GM18868 (cell line): ENCODE results near the gene SLC25A38.
A peak's percentile ranks its signal among the peaks of the same experiment; 100 is the strongest.
"Not testable (repeated sequence)": the region's sequence is repeated elsewhere in the genome, so short reads cannot be mapped to it uniquely, and the experiment has no call there.

ENCODE experiments used
- ATAC-seq: cut with Tn5 transposase; IDR thresholded peaks from one replicate; pipeline ENCODE4 v1.9.1; 2021; ENCODE audit warnings: mild to moderate bottlenecking, moderate library complexity; ENCODE audit not compliant: unreplicated experiment

The SLC25A38 gene

DNA sequence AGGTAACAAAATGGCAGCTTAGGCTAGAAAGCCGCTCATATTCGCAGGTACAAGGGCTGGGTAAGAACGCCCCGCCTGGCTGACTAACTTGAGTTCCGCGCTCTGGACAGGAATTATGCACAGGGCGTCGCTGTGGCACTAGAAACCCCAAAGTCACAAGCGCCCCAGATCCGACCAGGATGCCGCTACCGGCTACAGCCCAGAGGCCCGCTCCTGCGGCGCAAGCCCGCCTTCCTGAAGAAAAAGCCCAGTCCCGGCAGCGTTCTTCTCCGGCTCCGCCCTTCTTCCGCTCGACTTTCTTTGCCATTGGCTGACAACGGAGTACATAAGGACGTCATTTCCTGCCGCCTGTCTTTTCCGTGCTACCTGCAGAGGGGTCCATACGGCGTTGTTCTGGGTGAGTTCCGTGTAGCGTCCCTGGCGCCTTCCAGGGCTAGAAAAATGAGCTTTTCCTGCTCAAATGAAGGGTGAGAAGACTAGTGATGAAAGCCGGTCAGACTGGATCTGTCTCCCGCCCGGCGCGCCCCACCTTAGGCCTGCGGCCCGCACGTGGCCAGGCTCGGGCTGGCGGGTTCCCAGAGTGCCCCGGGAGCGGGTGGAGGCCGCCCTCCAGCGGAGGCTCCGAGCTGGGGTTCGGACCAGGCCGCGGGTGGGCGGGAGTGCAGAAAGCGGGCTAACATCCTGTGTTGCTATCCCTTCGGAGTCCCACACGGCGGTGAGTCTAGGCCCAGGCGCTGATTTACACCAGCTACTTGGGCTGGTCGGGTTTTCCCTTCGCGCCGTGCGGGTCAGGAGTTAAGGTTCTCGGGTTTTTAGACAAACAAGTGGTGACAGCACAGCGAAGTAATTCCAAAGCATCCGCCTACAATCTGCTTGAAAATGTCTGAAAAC, 23.4 kb downstream of the SLC25A38 start, which contains the start of gene RPSA:
Gene RPSA (plus strand): TSS at position 353 of the 891 bp plus-strand sequence. CDS start 934 bp downstream, outside the sequence.
- peak; percentile 92 for ATAC-seq

DNA sequence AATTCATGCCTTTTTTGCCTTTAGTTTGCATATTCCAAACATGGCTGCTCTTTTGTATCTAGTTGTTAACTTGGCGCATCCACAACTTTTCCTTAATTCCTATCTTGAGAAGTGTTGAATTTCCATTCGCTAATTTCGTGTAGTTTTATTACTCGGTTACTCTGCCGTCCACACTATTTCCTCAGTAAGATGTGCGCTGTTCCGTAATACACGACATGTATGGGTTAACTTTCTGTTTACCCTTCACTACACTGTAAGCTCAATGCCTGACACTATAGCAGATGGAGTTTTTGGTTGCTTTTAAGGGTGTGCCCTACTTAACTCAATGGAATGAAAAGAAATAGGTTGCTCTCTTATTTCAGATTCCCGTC, 24.1 kb downstream of the SLC25A38 start:
- no peak for ATAC-seq

DNA sequence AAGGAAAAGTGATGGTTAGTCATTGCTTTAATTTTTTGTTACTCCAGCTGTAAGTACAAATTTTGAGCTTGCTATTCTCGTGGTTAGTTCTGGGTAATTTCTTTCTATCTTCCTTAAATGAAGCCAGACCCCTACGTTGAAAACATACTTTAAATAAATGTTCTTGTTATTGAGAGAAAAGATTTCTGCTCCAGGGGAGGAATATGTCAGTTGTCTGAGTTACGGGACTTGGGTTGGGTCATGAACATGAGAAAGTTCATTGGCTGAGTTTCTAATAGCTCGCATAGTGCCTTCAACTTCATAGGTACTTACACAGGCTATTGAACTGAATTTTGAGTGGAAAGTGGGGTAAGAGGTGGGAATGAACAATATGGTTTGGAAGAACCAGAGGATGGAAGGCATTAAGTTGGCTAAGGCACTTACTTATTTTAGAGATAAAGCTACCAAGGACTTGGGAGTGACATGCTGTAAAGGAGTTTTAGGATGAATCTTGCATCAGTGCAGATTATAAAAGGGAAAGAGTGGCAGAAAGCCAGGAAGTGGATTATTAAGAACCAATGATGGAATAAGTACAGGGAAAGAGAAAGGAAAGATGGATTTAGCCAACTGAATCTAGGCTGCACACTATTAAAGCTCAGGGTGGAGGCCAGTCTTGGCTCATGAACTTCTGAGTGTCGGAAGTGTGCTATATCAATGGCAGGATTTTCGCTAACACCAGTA, 24.8 kb downstream of the SLC25A38 start:
- ATAC-seq: no peak

DNA sequence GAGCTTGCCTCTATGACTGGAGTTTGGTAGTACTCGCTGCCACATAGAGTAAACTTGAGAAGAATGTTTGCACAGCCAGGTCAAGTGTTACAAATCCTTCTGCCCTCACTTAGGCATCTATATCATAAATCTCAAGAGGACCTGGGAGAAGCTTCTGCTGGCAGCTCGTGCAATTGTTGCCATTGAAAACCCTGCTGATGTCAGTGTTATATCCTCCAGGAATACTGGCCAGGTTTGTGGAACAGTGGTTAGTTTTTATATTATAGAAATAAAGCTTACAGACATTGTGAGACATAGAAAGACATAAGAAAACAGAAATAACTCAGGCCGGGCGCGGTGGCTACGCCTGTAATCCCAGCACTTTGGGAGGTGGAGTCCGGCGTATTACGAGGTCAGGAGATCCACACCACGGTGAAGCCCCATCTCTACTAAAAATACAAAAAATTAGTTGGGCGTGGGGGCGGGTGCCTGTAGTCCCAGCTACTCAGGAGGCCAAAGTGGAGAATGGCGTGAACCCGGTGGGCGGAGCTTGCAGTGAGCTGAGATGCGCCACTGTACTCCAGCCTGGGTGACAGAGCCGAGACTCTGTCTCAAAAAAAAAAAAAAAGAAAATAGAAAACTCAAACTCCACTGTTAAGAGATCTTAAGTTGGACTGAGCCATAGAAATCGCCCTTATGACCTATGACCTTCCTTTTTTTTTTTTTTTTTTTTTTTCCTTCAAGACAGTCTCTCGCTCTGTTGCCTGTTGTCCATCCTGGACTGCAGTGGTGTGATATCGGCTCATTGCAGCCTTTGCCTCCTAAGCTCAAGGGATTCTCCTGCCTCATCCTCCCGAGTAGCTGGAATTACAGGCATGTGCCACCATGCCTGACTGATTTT, 25.6 kb downstream of the SLC25A38 start:
- ATAC-seq: no peak

DNA sequence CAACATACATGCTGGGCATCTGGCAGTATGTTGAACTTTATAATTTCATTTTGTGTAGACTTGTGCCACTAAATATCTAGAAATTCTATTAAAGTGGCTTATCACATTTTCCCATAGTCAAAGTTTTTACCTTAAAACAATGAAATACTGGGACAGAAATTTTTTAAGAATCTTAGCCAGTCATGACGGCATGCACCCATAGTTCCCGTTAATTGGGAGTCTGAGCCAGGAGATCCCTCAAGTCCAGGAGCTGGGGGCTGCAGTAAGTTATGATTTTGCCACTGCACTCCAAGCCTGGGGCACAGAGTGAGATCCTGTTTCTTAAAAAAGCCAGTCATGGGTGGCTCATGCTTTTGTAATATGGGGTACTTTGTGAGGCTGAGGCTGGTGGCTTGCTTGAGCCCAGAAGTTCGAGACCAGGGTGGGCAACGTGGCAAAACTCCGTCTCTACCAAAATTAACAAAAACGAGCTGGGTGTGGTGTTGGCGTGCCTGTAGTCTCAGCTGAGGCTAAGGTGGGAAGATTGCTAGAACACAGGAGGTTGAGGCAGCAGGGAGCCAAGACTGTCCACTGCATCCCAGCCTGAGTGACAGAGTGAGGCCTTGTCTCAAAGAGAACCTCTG, 26.5 kb downstream of the SLC25A38 start:
- no peak for ATAC-seq

DNA sequence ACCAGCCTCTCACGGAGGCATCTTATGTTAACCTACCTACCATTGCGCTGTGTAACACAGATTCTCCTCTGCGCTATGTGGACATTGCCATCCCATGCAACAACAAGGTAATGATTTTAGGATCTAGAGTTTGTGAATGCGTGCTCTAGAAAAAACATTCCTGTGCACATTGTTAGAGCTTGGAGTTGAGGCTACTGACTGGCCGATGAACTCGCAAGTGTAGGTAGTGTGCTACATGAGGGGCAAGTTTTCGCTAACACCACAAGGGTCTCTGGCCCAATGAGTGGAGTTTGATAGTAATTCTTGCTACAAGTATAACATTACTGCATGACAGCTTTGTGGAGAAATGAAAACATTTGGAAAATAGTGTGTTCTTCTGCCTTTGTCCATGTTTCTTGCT, 27.7 kb downstream of the SLC25A38 start:
- no peak for ATAC-seq

DNA sequence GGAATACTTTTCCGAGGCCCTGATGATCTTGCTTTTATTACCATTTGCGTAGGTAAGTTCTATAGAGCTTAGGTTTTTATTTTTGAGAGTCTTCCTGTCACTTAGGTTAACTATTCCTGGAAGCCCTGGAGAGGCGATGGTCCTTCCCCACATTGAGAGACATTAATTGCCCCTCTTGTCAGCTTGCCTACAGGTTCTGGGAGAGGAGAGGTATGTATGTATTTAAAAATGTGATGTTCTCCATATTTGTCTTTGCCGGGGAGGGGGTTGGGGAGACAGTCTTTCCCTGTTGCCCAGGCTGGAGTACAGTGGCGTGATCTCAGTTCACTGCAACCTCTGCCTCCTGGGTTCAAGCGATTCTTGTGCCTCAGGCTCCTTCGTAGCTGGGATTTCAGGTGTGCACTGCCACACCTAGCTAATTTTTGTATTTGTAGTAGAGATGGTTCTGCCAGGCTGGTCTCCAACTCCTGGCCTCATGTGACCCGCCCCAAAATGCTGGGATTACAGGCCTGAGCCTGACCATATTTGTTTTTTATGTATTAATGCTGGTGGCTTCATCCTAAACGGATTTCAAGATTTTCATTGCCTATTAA, 29.6 kb downstream of the SLC25A38 start:
- no peak for ATAC-seq

DNA sequence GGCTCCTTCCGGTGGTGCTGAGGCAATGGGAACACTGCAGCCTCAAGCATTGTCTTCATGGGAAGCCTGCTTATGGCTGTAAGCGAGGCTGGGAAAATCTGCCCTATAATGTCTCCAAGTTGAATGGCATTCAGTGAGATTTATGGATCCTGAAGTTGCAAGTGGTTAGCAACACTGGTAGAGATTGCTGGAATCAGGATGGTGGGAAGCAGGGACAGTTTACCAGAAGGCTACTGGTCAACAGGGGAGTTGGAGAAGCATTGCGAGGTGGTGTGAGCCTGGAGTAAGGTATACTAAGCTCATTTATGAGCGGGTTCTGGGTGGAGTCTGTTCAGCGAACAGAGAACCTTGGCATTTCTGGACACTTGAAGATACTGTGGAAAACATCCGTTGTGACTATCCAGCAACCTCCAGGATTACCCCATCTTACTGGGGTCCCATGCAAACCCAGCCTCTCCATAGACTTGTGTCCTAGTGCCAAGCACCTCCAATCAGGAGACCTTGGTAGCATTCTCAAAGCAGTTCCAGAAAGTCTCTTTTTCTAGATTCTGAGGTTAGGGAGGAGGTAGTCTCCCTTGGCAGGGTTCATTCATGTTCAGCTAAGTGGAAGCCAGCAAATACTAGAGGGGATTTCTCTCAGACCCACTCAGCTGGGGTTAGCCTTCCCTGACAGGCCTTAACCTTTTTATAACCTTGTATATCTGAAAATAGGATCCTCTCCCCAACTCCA, 30.7 kb downstream of the SLC25A38 start:
- ATAC-seq: no peak

DNA sequence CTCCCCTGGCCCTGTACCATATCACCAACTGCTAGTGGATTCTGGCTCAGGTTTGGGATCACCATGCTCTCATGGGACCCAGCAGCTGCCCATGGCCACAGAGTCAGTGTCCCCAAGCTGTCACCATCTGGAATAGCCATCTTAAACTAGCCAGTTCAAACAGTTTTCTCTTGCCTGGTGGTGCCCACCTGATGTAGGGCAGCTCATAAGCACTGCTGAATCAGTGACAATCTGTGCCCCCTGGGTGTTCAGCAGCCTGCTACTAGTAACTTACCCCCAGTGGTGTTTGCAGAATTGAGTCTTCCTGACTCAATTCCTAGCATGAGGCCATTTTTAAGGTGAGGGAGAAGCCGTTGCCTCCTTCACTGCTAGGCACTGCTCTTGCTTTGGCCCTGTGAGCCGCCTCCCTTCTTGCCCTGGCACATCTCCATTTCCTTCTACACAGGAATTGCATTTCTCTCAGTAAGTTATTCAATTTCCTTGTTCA, 31.3 kb downstream of the SLC25A38 start:
- no peak for ATAC-seq

DNA sequence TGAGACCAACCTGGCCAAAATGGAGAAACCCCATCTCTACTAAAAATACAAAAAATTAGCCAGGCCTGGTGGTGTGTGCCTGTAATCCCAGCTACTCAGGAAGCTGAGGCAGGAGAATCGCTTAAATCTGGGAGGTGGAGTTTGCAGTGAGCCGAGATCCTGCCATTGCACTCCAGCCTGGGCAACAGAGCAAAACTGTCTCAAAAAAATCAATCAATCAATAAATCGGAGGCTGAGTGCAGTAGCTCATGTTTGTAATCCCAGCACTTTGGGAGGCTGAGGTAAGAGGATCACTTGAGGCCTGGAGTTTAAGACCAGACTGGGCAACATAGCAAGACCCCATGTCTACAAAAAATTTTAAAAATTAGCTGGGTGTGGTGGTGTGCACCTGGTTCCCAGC, 32.1 kb downstream of the SLC25A38 start:
- not testable (repeated sequence) for ATAC-seq

DNA sequence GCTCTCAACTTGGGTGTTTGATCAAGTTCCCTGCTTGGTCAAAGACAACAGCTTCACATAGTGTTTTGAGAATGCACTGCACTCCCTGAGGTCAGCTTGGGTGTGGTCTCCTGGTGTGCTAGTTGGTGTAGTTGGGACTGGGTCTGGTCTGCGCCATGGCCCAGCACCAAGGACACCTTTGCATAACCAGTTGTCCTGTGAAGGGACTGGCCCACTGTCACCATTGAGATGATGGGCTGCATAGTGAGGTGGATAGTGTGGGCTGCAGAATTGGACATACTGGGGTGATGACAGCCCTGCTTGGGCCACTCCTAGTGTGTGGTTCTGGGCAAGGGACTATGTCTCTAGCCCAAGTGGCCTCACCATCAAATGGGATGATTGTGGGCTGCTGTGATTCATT, 32.8 kb downstream of the SLC25A38 start:
- ATAC-seq: no peak

DNA sequence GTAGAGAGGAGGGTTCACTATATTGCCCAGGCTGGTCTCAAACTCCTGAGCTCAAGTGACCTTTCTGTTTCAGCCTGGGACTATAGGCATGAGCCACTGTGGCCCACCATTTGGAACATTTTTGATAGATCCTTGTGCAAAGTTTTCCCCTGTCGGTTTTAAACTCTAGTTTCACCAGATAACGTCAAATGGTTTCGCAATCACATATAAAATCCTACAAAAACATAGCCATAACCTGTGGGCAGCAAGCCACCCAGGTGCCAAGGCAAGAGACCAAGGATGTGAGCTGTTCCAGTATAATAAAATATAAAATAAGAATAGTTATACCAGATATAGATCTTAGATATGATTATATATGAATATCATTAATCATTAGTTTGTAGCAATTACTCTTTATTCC, 33.8 kb downstream of the SLC25A38 start:
- ATAC-seq: not testable (repeated sequence)

DNA sequence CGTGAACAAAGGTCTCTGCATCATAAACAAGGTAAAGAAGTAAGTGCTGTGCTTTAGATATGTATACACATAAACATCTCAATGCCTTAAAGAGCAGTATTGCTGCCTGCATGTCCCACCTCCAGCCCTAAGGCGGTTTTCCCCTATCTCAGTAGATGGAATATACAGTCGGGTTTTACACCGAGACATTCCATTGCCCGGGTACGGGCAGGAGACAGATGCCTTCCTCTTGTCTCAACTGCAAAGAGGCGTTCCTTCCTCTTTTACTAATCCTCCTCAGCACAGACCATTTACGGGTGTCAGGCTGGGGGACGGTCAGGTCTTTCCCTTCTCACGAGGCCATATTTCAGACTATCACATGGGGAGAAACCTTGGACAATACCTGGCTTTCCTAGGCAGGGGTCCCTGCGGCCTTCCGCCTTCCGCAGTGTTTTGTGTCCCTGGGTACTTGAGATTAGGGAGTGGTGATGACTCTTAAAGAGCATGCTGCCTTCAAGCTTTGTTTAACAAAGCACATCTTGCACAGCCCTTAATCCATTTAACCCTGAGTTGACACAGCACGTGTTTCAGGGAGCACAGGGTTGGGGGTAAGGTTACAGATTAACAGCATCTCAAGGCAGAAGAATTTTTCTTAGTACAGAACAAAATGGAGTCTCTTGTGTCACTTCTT, 35.5 kb downstream of the SLC25A38 start:
- ATAC-seq: not testable (repeated sequence)

DNA sequence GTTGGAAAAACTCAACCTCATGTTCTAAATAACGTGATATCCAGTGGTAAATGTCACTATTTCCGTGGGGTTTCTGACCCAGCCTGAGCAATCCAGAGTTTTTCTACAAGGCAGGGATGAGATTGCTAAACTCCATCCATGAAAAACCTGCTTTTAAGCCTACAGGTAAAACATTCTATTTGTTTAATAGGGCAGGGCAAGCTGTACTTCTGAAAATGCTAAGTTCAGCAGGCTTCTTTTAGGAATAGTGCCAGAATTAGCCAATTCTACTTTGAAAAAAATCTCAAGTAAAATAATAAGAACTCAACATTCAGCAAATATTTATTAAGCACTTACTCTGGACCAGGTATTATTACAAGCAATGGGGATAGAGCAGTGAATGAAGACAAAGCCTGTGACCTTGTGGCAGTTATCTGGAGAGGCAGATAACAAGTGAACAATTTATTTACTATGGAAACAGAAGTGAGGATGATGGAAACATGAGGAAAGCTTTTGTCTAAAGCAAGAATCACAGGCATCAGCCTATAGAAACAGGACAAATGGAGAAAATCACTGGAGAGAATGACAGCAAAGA, 36.7 kb downstream of the SLC25A38 start:
- no peak for ATAC-seq

DNA sequence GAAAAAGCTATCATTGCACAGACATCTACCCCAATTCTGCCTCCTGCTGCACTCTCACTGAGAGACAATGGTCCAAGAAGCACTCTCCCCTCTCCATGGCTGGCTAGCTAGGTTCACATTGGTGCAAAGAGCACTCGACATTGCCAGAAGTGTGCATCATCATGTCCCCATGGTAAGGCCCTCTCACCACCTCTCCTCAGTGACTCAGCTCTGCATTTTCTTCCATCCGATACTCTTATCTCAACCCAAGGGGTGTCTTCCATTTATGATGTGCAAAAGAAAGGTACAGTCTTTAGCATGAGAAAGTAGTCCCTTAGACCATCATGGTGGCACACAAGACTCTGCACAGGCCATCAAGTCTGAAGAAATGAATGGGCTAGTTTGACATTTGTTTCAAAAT, 37.4 kb downstream of the SLC25A38 start:
- no peak for ATAC-seq

DNA sequence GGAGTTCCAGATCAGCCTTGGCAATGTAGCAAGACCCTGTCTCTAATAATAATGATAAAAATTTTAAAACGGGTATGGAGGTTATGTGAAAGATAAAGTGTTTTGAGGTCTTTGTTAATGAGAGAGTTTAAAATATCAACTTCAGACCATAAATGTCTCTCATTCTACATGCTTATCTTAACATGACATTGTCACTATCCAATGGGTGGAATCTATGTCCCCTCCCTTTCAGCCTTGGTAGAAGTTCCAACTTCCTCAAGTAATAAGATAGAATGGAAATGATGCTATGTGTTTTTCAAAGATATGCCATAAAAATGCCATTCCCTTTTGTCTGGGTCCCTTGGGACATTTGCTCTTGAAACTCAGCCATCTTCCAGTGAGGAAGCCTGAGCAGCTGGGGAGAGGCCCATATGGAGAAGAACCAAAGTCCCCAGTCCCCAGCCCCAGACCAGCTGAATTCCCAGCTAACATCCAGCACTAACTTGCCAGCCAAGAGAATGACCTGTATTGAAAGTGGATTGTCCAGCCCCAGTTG, 40.3 kb downstream of the SLC25A38 start:
- no peak for ATAC-seq

DNA sequence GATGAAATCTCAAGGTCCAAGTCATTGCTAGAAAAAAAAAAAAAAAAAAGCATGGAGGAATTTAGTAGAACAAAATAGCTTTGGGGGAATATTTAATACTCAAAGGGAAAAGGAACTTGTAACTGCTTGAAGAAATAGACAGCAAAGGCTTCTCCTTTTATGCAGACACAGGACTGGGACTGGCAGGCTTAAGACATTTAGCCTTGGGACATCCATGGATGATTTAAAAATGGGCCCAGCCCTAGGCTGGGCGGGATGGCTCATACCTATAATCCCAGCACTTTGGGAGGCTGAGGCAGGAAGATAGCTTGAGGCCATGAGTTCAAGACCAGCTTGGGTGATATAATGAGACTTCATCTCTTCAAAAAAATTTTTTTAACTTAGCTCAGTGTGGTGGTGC, 43.1 kb downstream of the SLC25A38 start:
- ATAC-seq: no peak

DNA sequence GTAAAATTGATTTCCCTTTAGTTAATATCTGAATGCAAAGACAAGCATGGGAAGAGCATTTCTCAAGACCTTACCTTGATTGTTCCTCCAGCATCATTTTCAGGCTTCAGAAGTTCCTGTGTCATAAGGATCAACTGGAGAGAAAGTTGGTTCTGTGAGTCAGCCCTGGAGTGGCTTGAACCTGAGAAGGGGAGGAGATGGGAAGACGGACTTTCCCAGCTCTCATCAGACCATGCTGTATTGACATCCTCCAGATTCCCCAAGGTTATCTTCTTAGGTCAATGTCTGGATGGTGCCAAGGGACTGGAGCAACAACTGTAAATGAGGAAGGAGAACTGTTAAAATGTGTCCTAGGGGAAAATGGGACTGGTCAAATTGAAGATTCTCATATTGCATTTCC, 44.3 kb downstream of the SLC25A38 start:
- ATAC-seq: no peak
